ENCODE measurements around the gene TENM4.

TENM4 gene

DNA sequence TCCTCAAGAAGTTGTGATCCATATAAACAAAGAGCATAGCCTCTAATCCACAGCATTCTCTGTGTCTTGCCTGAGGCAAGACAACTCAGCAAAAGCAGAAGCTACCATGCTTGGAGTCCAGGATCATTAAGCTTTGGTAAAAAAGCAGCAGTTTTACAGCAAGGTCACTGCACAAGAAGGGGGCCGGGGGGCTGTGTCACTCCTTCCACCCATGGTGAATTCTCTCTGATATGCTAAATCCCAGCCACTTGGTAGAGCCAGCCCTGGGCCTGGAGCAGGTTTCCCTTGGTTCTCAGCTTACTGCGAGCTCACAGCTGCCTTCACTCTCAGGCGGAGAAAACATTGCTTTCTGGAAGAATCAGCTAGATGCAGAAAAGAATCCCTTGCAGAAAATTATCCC is 144.7 kb downstream of the TENM4 start:
- no peaks in the 10 kb centered on the region for H3K9me3 ChIP-seq (ENCODE audit: control insufficient read depth, low read length)
- H3K4me3 ChIP-seq (ENCODE audit: extremely low read depth, insufficient read depth, low read length, poor library complexity, severe bottlenecking) = no peak overlapping the region
- peaks cover 5% of the 10 kb centered on the region for H3K36me3 ChIP-seq (ENCODE audit: control insufficient read depth, insufficient read depth, low read length)
- peaks cover 8% of the 10 kb centered on the region for H3K4me1 ChIP-seq (ENCODE audit: control insufficient read depth, insufficient read depth, low read length, poor library complexity, severe bottlenecking)
- 49 to 63% methylated on average over 3 of the region's 3 CpGs for WGBS, 2 experiments (ENCODE audit: insufficient coverage in 2 of 2)
- H3K27ac ChIP-seq (ENCODE audit: low read depth, low read length, severe bottlenecking) = no peak overlapping the region

DNA sequence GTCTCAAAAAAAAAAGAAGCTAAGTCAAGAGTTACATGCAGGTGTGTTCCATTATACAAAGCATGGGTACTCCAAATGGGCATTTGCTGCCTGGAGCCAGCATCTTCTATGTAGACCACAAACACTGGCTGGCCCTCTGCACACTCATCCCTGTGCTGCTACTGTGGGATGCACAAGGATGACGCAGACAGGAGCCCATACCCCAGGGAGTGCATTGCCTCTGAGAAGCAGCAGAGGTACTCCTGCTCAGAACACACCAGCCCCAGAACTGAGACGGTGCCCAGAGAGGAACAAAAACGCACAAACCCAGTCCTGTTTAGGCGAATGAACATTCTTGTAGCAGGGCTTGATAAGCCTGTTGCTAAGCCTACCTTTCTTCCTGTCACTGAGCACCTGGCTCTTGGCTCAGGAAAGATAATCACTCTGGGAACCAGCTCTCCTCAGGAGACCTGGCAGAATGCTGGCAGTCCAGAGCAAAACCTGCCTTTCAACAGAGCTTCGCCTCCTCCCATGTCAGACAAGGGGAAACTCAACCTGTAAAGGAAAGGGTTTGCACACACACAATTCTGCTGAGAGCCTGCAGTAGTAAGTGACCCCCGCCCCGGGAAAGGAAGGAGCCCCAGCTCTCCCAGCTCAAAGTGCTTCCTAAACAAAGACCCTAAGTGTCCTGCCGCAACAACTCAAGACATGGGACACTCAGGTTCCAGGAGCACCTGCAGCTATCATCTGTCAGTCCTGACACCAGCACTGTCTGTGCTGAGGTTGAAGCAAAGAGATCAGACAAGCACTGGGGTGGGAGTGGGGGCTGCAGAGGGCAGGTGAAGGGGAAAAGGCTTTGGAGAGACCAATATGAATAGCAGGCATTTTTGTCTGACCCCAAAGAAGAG is 145.7 kb downstream of the TENM4 start:
- Histone ChIP-seq H3K36me3 (ENCODE audit: control insufficient read depth, insufficient read depth, low read length) (peaks cover 5% of the 10 kb centered on the region), H3K9me3 (ENCODE audit: control insufficient read depth, low read length) (no peaks in the 10 kb centered on the region), H3K4me3 (ENCODE audit: extremely low read depth, insufficient read depth, low read length, poor library complexity, severe bottlenecking) (no peak overlapping the region), H3K27ac (ENCODE audit: low read depth, low read length, severe bottlenecking) (no peak overlapping the region), H3K4me1 (ENCODE audit: control insufficient read depth, insufficient read depth, low read length, poor library complexity, severe bottlenecking) (peaks cover 8% of the 10 kb centered on the region)
- WGBS, 2 experiments (ENCODE audit: insufficient coverage in 2 of 2) = 81 to 88% methylated on average over 7 of the region's 8 CpGs

DNA sequence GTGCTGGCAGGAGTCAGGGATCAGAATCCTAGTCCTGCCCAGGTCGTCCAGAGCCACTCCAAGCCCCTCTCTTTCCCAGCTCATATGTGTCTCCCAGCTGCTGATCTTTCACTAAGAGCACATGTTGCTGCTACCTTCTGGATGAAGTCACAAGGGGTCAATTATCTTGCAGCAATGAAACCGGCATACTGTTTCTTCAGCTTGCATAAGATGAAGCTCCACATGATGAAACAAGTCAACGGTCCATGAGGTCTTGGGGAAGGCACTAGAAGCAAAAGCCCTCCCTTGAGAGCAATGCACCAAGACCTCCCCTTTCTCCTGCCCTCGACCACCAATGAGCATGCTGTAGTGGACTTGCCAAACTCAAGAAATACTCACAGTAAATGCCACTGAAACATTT is 148.9 kb downstream of the TENM4 start:
- H3K4me1 ChIP-seq (ENCODE audit: control insufficient read depth, insufficient read depth, low read length, poor library complexity, severe bottlenecking) = peaks cover 6% of the 10 kb centered on the region
- no peaks in the 10 kb centered on the region for H3K9me3 ChIP-seq (ENCODE audit: control insufficient read depth, low read length)
- WGBS, 2 experiments (ENCODE audit: insufficient coverage in 2 of 2) = 86 to 95% methylated on average over 3 to 4 of the region's 4 CpGs
- H3K36me3 ChIP-seq (ENCODE audit: control insufficient read depth, insufficient read depth, low read length) = peaks cover 3% of the 10 kb centered on the region
- H3K4me3 ChIP-seq (ENCODE audit: extremely low read depth, insufficient read depth, low read length, poor library complexity, severe bottlenecking) = no peak overlapping the region
- H3K27ac ChIP-seq (ENCODE audit: low read depth, low read length, severe bottlenecking) = no peak overlapping the region

DNA sequence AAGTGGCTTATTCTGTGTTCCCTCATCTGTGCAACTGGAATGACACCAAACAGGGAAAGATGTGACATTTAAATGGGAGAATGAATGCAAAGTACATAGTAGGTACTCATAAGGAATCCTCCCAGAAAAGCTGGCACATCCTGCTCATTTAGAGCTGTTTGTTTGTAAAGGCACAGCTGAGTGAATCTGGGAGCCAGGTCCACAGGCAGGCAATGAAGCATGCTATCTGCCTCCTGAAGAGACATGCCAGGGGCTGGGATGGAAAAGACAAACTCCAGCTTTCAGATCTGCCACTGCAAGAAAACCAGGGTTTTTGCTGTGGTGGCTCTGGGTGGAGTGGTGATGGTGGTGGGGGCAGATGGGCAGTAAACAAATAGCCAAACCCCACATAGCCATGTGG is 150.1 kb downstream of the TENM4 start:
- Histone ChIP-seq H3K4me3 (ENCODE audit: extremely low read depth, insufficient read depth, low read length, poor library complexity, severe bottlenecking) (no peak overlapping the region), H3K27ac (ENCODE audit: low read depth, low read length, severe bottlenecking) (no peak overlapping the region), H3K9me3 (ENCODE audit: control insufficient read depth, low read length) (no peaks in the 10 kb centered on the region), H3K36me3 (ENCODE audit: control insufficient read depth, insufficient read depth, low read length) (no peaks in the 10 kb centered on the region), H3K4me1 (ENCODE audit: control insufficient read depth, insufficient read depth, low read length, poor library complexity, severe bottlenecking) (no peaks in the 10 kb centered on the region)

DNA sequence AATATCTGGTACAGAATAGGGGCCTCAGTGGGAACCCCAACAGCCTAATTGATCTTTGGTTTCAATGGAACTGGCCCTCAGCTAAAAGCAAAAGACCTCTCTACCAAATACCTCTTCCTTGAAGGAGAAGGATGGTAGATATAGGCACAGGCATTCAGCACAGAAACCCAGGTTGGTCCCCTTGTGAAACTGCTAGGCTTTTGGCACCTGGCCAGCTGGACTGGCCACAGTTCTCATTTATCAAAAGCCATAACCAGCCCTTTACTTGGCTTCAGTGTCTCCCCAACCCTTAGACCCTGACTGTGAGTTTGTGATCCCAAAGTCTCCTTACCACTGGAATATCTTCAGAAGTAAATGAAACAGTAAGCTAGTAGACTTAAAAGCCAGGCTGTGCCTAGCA is 152.9 kb downstream of the TENM4 start:
- no peaks in the 10 kb centered on the region for H3K36me3 ChIP-seq (ENCODE audit: control insufficient read depth, insufficient read depth, low read length)
- no peak overlapping the region for H3K4me3 ChIP-seq (ENCODE audit: extremely low read depth, insufficient read depth, low read length, poor library complexity, severe bottlenecking)
- no peak overlapping the region for H3K27ac ChIP-seq (ENCODE audit: low read depth, low read length, severe bottlenecking)
- no peaks in the 10 kb centered on the region for H3K4me1 ChIP-seq (ENCODE audit: control insufficient read depth, insufficient read depth, low read length, poor library complexity, severe bottlenecking)
- peaks cover 5% of the 10 kb centered on the region for H3K9me3 ChIP-seq (ENCODE audit: control insufficient read depth, low read length)

DNA sequence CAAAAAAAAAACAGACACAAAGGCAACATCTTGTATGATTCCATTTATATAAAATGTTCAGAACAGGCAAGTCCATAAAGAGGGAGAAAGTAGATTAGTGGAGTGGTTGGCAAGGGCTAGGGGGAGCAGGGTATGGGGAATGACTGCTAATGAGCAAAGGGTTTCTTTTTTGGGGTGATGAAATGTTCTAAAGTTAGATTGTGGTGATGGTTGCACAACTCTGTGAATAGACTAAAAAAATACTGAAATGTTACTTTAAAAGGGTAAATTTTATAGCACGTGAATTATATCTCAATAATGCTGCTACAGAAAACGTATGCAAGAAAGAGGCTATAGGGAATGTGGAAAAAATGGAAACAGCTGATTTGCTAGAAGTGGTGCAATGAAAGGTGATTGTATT is 155.1 kb downstream of the TENM4 start:
- H3K9me3 ChIP-seq (ENCODE audit: control insufficient read depth, low read length) = peaks cover 11% of the 10 kb centered on the region
- H3K36me3 ChIP-seq (ENCODE audit: control insufficient read depth, insufficient read depth, low read length) = no peaks in the 10 kb centered on the region
- no peaks in the 10 kb centered on the region for H3K4me1 ChIP-seq (ENCODE audit: control insufficient read depth, insufficient read depth, low read length, poor library complexity, severe bottlenecking)
- H3K27ac ChIP-seq (ENCODE audit: low read depth, low read length, severe bottlenecking) = no peak overlapping the region
- 88 to 92% methylated on average over 2 of the region's 2 CpGs for WGBS, 2 experiments (ENCODE audit: insufficient coverage in 2 of 2)
- H3K4me3 ChIP-seq (ENCODE audit: extremely low read depth, insufficient read depth, low read length, poor library complexity, severe bottlenecking) = no peak overlapping the region

DNA sequence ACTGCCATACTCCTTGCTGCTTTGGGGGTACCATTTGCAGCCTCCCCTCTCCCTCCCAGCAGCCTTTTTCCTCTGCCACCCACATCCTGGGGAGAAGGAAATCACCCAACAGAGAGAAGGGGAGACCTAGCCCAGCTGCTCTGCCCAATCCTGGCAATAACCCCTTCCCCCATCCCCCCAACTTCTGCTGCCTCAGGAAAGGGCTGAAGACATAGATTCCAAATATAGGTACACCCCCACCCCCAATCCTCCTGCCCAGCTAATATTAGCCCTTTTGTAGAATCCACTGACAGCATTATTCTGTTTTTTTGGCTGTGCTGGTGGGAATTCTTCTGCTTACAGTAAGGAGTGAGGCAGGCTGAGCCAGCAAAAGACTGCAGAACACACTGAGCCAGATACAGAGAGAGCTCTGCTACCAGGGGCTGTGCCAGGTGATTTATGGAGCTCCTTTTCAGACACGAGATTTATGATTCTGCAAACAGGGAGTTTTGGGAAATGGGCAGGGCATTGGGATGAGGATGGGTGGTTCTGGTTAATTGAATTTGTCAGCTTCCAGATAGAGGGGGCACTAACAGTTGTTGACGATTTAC is 164.0 kb downstream of the TENM4 start:
- Histone ChIP-seq H3K36me3 (ENCODE audit: control insufficient read depth, insufficient read depth, low read length) (no peaks in the 10 kb centered on the region), H3K27ac (ENCODE audit: low read depth, low read length, severe bottlenecking) (no peak overlapping the region), H3K4me3 (ENCODE audit: extremely low read depth, insufficient read depth, low read length, poor library complexity, severe bottlenecking) (no peak overlapping the region), H3K9me3 (ENCODE audit: control insufficient read depth, low read length) (no peaks in the 10 kb centered on the region), H3K4me1 (ENCODE audit: control insufficient read depth, insufficient read depth, low read length, poor library complexity, severe bottlenecking) (no peaks in the 10 kb centered on the region)
- WGBS, 2 experiments (ENCODE audit: insufficient coverage in 2 of 2) = 81 to 83% methylated on average over 2 of the region's 2 CpGs

DNA sequence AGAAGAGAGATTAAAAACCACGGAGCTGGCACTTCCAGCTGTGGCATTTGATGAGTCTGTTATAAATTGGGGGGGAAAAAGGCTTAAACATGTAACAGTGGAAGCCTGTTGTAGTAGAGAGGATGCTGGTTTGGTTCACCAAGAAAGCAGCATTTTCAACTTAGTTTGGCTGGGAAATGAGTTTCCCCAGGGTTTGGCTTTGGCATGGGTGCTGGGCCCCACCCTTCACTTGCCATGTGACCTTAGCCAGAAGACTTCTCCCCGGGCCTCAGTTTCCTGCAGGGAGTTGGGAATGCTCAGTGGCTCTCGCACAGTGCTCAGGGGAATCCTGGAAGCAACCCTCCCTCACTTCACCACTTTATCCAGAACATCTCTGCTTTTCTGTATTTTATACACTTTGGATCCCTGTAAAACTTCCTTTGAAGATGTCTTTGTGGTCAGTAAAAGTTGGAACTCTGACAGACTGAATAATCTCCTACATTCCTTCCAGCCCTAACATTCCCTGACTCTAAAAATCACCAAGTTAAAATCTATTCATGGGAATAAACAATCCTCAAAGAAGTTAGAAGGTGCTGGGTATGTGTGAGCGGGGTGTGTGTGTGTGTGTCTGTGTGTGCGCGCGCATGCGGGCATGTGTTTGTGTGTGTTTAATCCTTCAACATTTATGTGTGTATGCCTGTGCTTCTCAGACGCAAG is 166.0 kb downstream of the TENM4 start:
- Histone ChIP-seq H3K4me3 (ENCODE audit: extremely low read depth, insufficient read depth, low read length, poor library complexity, severe bottlenecking) (no peak overlapping the region), H3K36me3 (ENCODE audit: control insufficient read depth, insufficient read depth, low read length) (no peaks in the 10 kb centered on the region), H3K4me1 (ENCODE audit: control insufficient read depth, insufficient read depth, low read length, poor library complexity, severe bottlenecking) (no peaks in the 10 kb centered on the region), H3K27ac (ENCODE audit: low read depth, low read length, severe bottlenecking) (no peak overlapping the region), H3K9me3 (ENCODE audit: control insufficient read depth, low read length) (no peaks in the 10 kb centered on the region)
- 87 to 92% methylated on average over 3 to 7 of the region's 9 CpGs for WGBS, 2 experiments (ENCODE audit: insufficient coverage in 2 of 2)

DNA sequence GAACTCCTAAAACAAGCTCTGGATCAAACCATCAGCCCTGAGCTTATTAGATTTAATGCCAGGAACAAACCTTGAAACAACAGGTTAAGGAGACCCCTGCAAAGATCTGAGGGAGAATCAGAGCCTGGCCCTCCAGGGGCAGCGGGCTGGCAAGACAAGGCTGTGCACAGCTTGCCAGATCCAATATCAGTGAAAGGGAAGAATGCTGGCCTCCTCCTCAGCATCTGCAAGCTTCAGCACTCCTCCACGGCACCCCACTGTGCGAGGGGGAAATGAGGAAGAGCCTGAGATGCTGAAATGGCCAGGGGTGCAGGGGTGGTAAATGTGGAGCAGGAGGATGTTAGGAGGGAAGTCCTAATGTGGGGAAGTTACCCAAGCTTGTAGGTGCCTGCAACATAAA is 167.0 kb downstream of the TENM4 start:
- Histone ChIP-seq H3K4me3 (ENCODE audit: extremely low read depth, insufficient read depth, low read length, poor library complexity, severe bottlenecking) (no peak overlapping the region), H3K27ac (ENCODE audit: low read depth, low read length, severe bottlenecking) (no peak overlapping the region), H3K9me3 (ENCODE audit: control insufficient read depth, low read length) (no peaks in the 10 kb centered on the region), H3K4me1 (ENCODE audit: control insufficient read depth, insufficient read depth, low read length, poor library complexity, severe bottlenecking) (no peaks in the 10 kb centered on the region), H3K36me3 (ENCODE audit: control insufficient read depth, insufficient read depth, low read length) (no peaks in the 10 kb centered on the region)
- WGBS, 2 experiments (ENCODE audit: insufficient coverage in 2 of 2) = 56 to 71% methylated on average over 1 of the region's 3 CpGs

DNA sequence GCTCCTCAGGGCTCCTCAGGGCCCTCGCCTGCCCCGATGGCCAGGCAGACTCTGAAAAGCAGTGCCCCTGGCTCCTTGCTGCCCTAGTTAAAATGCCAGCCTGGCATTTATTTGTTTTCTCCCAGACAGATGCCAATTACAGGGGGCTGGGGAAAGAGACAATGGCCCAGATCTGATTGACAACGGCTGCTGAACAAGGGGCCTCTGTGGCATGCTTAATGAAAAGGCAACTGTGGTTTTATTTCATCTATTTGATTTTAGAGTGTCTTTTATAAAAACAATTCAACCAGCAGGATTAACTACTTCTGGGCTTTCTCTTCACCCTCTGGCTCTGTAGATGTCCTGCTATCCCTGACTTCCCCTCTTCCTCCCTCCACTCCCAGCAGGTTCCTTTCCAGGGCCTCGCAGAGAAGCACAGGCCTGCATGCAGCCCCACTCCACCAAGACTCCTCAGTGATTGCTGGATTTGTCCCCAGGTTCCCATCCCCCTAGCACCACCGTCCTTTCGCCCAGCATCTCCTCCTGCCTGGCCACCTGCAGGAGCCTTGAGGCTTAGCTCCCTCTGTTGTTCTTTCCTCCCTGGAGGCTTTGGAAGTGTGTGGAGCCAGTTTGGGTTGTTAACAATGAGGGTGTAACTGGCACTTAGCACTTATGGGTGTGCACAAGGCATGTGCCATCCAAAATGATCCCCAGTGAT is 171.1 kb downstream of the TENM4 start:
- Histone ChIP-seq H3K36me3 (ENCODE audit: control insufficient read depth, insufficient read depth, low read length) (no peaks in the 10 kb centered on the region), H3K4me3 (ENCODE audit: extremely low read depth, insufficient read depth, low read length, poor library complexity, severe bottlenecking) (no peak overlapping the region), H3K9me3 (ENCODE audit: control insufficient read depth, low read length) (no peaks in the 10 kb centered on the region), H3K4me1 (ENCODE audit: control insufficient read depth, insufficient read depth, low read length, poor library complexity, severe bottlenecking) (no peaks in the 10 kb centered on the region), H3K27ac (ENCODE audit: low read depth, low read length, severe bottlenecking) (no peak overlapping the region)
- WGBS, 2 experiments (ENCODE audit: insufficient coverage in 2 of 2) = 59 to 86% methylated on average over 2 to 3 of the region's 6 CpGs
